GM12878 (cell line): Measurements from ENCODE around the gene SNX8. TPM values are rescaled to one million over a fixed set of nuclear protein-coding genes. Genes with fewer than 3 reads are reported as not detected.

Experiments used
- ATAC-seq: fragments of 200-7000 bp; cut with Tn5 transposase; 3 replicates; pipeline ENCODE4 v1.9.1; 2020; ENCODE audit warnings: mild to moderate bottlenecking, moderate library complexity
- BruUV-seq: library from RNA; stranded (reverse); fragments of 400-500 nt; replicated peaks from 2 replicates; lab custom pipeline; 2021; lab: Mats Ljungman, UMichigan
- CTCF ChIA-PET: fragments of 300-600 bp; sonication (Branson Sonifier 250); formaldehyde crosslinking; extraction: SDS; loops from one replicate; lab custom pipeline; 2021; ENCODE audit warnings: inconsistent platforms; lab: Yijun Ruan, JAX
- POLR2A ChIA-PET: fragments of 350-600 bp; formaldehyde crosslinking; extraction: SDS; loops from one replicate; lab custom pipeline; 2021; ENCODE audit warnings: inconsistent platforms; lab: Charles Lee
- RAD21 ChIA-PET: fragments of 300-600 bp; sonication (Branson Sonifier 250); formaldehyde crosslinking; loops from one replicate; lab custom pipeline; 2023; ENCODE audit warnings: antibody characterized with exemption; ENCODE audit not compliant: unreplicated experiment; lab: Charles Lee
- SMC1A ChIA-PET: fragments of 300-600 bp; sonication (Branson Sonifier 250); formaldehyde crosslinking; loops from one replicate; lab custom pipeline; 2023; ENCODE audit not compliant: unreplicated experiment, uncharacterized antibody; lab: Charles Lee
- DNase-seq: peaks from one replicate; pipeline ENCODE4 v3.0.0-alpha.2; 2011; ENCODE audit warnings: low read depth, low spot score
- FAIRE-seq: peaks from 3 replicates; lab custom pipeline; 2011; peaks lifted over from hg19 to GRCh38; lab: Jason Lieb, UNC
- H2AFZ ChIP-seq: 2 replicates; pipeline ENCODE4 v1.6.0; 2011; ENCODE audit warnings: low read depth, low read length, control low read depth; ENCODE audit not compliant: control insufficient read depth
- H3K27ac ChIP-seq: 2 replicates; pipeline ENCODE4 v1.5.1; 2011; ENCODE audit warnings: control low read depth; ENCODE audit not compliant: control insufficient read depth, insufficient read depth
- H3K27me3 ChIP-seq, 2 experiments: replicated peaks in 1 of 2; 2 replicates each; pipeline versions ENCODE4 v1.6.0 to v1.6.1; 2011; ENCODE audit warnings: low read length in 1 of 2; ENCODE audit not compliant: control insufficient read depth in 2 of 2, insufficient read depth in 2 of 2
- H3K36me3 ChIP-seq, 2 experiments: 2 replicates each; pipeline ENCODE4 v1.5.1; 2011; ENCODE audit warnings: low read length in 1 of 2; ENCODE audit not compliant: control insufficient read depth in 2 of 2, insufficient read depth in 2 of 2
- H3K4me1 ChIP-seq: 2 replicates; pipeline ENCODE4 v1.6.1; 2011; ENCODE audit warnings: mild to moderate bottlenecking, low read length, moderate library complexity, mixed read lengths; ENCODE audit not compliant: control insufficient read depth, insufficient read depth
- H3K4me2 ChIP-seq: 2 replicates; pipeline ENCODE4 v1.6.0; 2011; ENCODE audit warnings: control low read depth; ENCODE audit not compliant: control insufficient read depth, insufficient read depth
- H3K4me3 ChIP-seq: fragments of 200-600 bp; sonication (generic); 2 replicates; pipeline ENCODE4 v1.5.1; 2016
- H3K79me2 ChIP-seq: 2 replicates; pipeline ENCODE4 v1.6.0; 2011; ENCODE audit warnings: low read length; ENCODE audit not compliant: control insufficient read depth, insufficient read depth
- H3K9ac ChIP-seq: 2 replicates; pipeline ENCODE4 v1.8.0; 2011; ENCODE audit warnings: low read length, control low read depth, mixed read lengths; ENCODE audit not compliant: control insufficient read depth, insufficient read depth
- H3K9me3 ChIP-seq: replicated peaks from 3 replicates; pipeline ENCODE4 v1.5.1; 2011; ENCODE audit warnings: mild to moderate bottlenecking, low read length; ENCODE audit not compliant: control insufficient read depth, insufficient read depth
- H4K20me1 ChIP-seq: 2 replicates; pipeline ENCODE4 v1.6.0; 2011; ENCODE audit not compliant: control insufficient read depth, insufficient read depth
- DPF2 ChIP-seq: fragments of 450-650 bp; IDR thresholded peaks from 2 replicates; pipeline ENCODE4 v1.6.1; 2017; ENCODE audit warnings: mild to moderate bottlenecking
- EZH2 ChIP-seq: IDR thresholded peaks from 2 replicates; pipeline ENCODE4 v1.6.1; 2012; ENCODE audit warnings: low read depth, mild to moderate bottlenecking, control low read depth, inconsistent platforms, low read length, borderline replicate concordance; ENCODE audit not compliant: control insufficient read depth
- FOXM1 ChIP-seq: IDR thresholded peaks from 2 replicates; pipeline ENCODE4 v1.6.1; 2012; ENCODE audit warnings: low read depth, mild to moderate bottlenecking, inconsistent platforms, low read length, moderate library complexity
- JUNB ChIP-seq: IDR thresholded peaks from 2 replicates; pipeline ENCODE4 v1.6.1; 2016; ENCODE audit warnings: antibody characterized with exemption, mild to moderate bottlenecking
- MEF2A ChIP-seq: IDR thresholded peaks from 2 replicates; pipeline ENCODE4 v1.6.1; 2011; ENCODE audit warnings: low read depth, mild to moderate bottlenecking, low read length, moderate library complexity; ENCODE audit not compliant: insufficient read depth
- MEF2B ChIP-seq: fragments of 450-650 bp; IDR thresholded peaks from 2 replicates; pipeline ENCODE4 v1.6.1; 2018; ENCODE audit warnings: mild to moderate bottlenecking, moderate library complexity; ENCODE audit not compliant: partially characterized antibody, poor library complexity, severe bottlenecking
- PAX8 ChIP-seq: fragments of 450-650 bp; IDR thresholded peaks from 2 replicates; pipeline ENCODE4 v1.6.1; 2017; ENCODE audit warnings: mild to moderate bottlenecking, moderate library complexity
- RAD21 ChIP-seq: IDR thresholded peaks from 2 replicates; pipeline ENCODE4 v1.6.1; 2011; ENCODE audit warnings: mild to moderate bottlenecking, low read depth, low read length, moderate library complexity; ENCODE audit not compliant: insufficient read depth
- RFX5 ChIP-seq: IDR thresholded peaks from 2 replicates; pipeline ENCODE4 v1.6.1; 2011; ENCODE audit warnings: low read depth, low read length, improper control_type of control experiment
- RUNX3 ChIP-seq: IDR thresholded peaks from 2 replicates; pipeline ENCODE4 v1.6.1; 2012; ENCODE audit warnings: low read length, inconsistent platforms
- SUZ12 ChIP-seq: fragments of 200-600 bp; sonication (generic); IDR thresholded peaks from one replicate; pipeline ENCODE4 v1.6.1; 2018; ENCODE audit warnings: antibody characterized with exemption, mild to moderate bottlenecking; ENCODE audit not compliant: unreplicated experiment
- TBL1XR1 ChIP-seq: IDR thresholded peaks from 2 replicates; pipeline ENCODE4 v1.6.1; 2012; ENCODE audit warnings: low read depth, low read length, improper control_type of control experiment
- WRNIP1 ChIP-seq: IDR thresholded peaks from 2 replicates; pipeline ENCODE4 v1.6.1; 2011; ENCODE audit warnings: low read depth, low read length, improper control_type of control experiment, borderline replicate concordance
- YBX1 ChIP-seq: fragments of 450-650 bp; IDR thresholded peaks from 2 replicates; pipeline ENCODE4 v1.6.1; 2016; ENCODE audit warnings: antibody characterized with exemption
- WGBS: methylation state at CpG from one replicate; pipeline ENCODE4 v1.1.6; 2016; ENCODE audit warnings: low lambda C conversion rate; ENCODE audit not compliant: insufficient replicate concordance, insufficient coverage; ENCODE audit errors: missing lambda C conversion rate; 5-methylcytosine and 5-hydroxymethylcytosine counted together
- in situ Hi-C: fragments of 300-500 bp; cut with MboI; formaldehyde crosslinking; loops from 9 replicates; pipeline ENCODE4 v1.14.3; 2018; ENCODE audit warnings: mixed read lengths
- intact Hi-C: fragments of 100-400 bp; cut with micrococcal nuclease; formaldehyde crosslinking; loops from one replicate; pipeline ENCODE4 v1.14.2; 2022; ENCODE audit not compliant: unreplicated experiment
- polyA plus RNA-seq, 11 experiments: library from polyadenylated mRNA; depleted of rRNA in 4 of 11; unstranded in 6 of 11; stranded (reverse) in 5 of 11; fragments of >200 nt; fragmentation: Nextera tagmentation in 4 of 11; fragmentation: Illumina TruSeq in 1 of 11; extraction: Ambion mirVana in 4 of 11; extraction: Trizol in 1 of 11; gene quantifications; 1 replicate in 1 of 11; 2 replicates in 10 of 11; pipeline versions ENCODE4 v1.2.1 to v1.2.3, GENCODE V29; 2011 to 2016; ENCODE audit warnings: inconsistent platforms in 2 of 11, missing spikeins in 2 of 11, low read depth in 1 of 11
- total RNA-seq, 4 experiments: library from RNA; depleted of rRNA in 3 of 4; stranded (reverse); fragments of >200 nt in 3 of 4; fragmentation: Illumina TruSeq in 1 of 4; extraction: Trizol in 1 of 4; gene quantifications; 2 replicates each; pipeline versions ENCODE4 v1.2.1 to v1.2.3, GENCODE V29; 2013 to 2021
- TF ChIP-seq, protein P1 (sequence below): fragments of 450-650 bp; IDR thresholded peaks from 2 replicates; pipeline ENCODE4 v1.6.1; 2016; ENCODE audit warnings: mild to moderate bottlenecking
- TF ChIP-seq, protein P2 (sequence below): fragments of 450-650 bp; IDR thresholded peaks from 2 replicates; pipeline ENCODE4 v1.6.1; 2017; ENCODE audit warnings: borderline replicate concordance
- TF ChIP-seq, protein P3 (sequence below): fragments of 450-650 bp; IDR thresholded peaks from 2 replicates; pipeline ENCODE4 v1.6.1; 2017; ENCODE audit warnings: mild to moderate bottlenecking, moderate library complexity
- TF ChIP-seq, protein P4 (sequence below): IDR thresholded peaks from 2 replicates; pipeline ENCODE4 v1.6.1; 2012; ENCODE audit warnings: low read depth, low read length, improper control_type of control experiment

SNX8 gene
- total and polyA plus RNA-seq, 10 of the 15 experiments (the other 5 are each of a cell fraction or from before 2014, with no cell fraction given): 6.4 to 210 (median 97.6) TPM

DNA sequence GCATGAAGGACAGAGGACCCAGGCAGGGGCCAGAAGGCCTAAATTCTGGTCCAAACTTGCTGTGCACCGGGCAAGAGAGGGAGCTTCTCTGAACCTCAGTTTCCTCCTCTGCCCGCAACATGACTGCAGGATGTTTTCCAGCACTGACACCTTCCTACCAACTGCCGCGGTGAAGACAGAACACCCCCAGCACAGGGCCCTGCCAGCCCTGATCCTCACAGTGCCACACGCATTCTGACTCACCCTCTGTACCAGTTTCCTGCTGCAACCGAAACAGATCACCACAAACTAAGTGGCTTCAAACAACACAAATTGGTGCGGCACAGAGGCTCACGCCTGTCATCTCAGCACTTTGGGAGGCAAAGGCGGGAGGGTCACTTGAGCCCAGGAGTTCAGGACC lies 99.6 kb downstream of the SNX8 start:
- intact Hi-C loops: no loop called here
- no peaks in the 10 kb centered on the region for H3K27me3 ChIP-seq
- CTCF ChIA-PET: no interaction called here
- H3K4me2 ChIP-seq: no peak overlapping the region
- no peaks in the 10 kb centered on the region for H3K9me3 ChIP-seq
- in situ Hi-C loops: loop anchor here (5.0 to 10.0 kb wide), 2 partner anchors 550 to 642 kb away; partner anchors contain the start of gene PSMG3
- RAD21 ChIA-PET: no interaction called here
- ATAC-seq (no peak), FAIRE-seq (no peak), DNase-seq (no peak)
- POLR2A ChIA-PET: no interaction called here
- no peak overlapping the region for H3K9ac ChIP-seq
- no peaks in the 10 kb centered on the region for H3K79me2 ChIP-seq
- TF ChIP-seq RUNX3 (no peak), MEF2A (no peak), RAD21 (no peak), PAX8 (no peak), YBX1 (no peak), TBL1XR1 (no peak), EZH2 (no peak), SUZ12 (no peak), WRNIP1 (no peak), JUNB (no peak), FOXM1 (no peak), DPF2 (no peak), MEF2B (no peak), RFX5 (no peak)
- TF ChIP-seq, protein P1, sequence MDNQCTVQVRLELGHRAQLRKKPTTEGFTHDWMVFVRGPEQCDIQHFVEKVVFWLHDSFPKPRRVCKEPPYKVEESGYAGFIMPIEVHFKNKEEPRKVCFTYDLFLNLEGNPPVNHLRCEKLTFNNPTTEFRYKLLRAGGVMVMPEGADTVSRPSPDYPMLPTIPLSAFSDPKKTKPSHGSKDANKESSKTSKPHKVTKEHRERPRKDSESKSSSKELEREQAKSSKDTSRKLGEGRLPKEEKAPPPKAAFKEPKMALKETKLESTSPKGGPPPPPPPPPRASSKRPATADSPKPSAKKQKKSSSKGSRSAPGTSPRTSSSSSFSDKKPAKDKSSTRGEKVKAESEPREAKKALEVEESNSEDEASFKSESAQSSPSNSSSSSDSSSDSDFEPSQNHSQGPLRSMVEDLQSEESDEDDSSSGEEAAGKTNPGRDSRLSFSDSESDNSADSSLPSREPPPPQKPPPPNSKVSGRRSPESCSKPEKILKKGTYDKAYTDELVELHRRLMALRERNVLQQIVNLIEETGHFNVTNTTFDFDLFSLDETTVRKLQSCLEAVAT: no peak
- TF ChIP-seq, protein P2, sequence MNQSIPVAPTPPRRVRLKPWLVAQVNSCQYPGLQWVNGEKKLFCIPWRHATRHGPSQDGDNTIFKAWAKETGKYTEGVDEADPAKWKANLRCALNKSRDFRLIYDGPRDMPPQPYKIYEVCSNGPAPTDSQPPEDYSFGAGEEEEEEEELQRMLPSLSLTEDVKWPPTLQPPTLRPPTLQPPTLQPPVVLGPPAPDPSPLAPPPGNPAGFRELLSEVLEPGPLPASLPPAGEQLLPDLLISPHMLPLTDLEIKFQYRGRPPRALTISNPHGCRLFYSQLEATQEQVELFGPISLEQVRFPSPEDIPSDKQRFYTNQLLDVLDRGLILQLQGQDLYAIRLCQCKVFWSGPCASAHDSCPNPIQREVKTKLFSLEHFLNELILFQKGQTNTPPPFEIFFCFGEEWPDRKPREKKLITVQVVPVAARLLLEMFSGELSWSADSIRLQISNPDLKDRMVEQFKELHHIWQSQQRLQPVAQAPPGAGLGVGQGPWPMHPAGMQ: no peak
- TF ChIP-seq, protein P3, sequence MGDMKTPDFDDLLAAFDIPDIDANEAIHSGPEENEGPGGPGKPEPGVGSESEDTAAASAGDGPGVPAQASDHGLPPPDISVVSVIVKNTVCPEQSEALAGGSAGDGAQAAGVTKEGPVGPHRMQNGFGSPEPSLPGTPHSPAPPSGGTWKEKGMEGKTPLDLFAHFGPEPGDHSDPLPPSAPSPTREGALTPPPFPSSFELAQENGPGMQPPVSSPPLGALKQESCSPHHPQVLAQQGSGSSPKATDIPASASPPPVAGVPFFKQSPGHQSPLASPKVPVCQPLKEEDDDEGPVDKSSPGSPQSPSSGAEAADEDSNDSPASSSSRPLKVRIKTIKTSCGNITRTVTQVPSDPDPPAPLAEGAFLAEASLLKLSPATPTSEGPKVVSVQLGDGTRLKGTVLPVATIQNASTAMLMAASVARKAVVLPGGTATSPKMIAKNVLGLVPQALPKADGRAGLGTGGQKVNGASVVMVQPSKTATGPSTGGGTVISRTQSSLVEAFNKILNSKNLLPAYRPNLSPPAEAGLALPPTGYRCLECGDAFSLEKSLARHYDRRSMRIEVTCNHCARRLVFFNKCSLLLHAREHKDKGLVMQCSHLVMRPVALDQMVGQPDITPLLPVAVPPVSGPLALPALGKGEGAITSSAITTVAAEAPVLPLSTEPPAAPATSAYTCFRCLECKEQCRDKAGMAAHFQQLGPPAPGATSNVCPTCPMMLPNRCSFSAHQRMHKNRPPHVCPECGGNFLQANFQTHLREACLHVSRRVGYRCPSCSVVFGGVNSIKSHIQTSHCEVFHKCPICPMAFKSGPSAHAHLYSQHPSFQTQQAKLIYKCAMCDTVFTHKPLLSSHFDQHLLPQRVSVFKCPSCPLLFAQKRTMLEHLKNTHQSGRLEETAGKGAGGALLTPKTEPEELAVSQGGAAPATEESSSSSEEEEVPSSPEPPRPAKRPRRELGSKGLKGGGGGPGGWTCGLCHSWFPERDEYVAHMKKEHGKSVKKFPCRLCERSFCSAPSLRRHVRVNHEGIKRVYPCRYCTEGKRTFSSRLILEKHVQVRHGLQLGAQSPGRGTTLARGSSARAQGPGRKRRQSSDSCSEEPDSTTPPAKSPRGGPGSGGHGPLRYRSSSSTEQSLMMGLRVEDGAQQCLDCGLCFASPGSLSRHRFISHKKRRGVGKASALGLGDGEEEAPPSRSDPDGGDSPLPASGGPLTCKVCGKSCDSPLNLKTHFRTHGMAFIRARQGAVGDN: no peak
- TF ChIP-seq, protein P4, sequence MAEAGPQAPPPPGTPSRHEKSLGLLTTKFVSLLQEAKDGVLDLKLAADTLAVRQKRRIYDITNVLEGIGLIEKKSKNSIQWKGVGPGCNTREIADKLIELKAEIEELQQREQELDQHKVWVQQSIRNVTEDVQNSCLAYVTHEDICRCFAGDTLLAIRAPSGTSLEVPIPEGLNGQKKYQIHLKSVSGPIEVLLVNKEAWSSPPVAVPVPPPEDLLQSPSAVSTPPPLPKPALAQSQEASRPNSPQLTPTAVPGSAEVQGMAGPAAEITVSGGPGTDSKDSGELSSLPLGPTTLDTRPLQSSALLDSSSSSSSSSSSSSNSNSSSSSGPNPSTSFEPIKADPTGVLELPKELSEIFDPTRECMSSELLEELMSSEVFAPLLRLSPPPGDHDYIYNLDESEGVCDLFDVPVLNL: no peak
- no TSS peak for BruUV-seq
- H3K4me1 ChIP-seq: peaks cover 5% of the 10 kb centered on the region
- no peak overlapping the region for H3K27ac ChIP-seq
- peaks cover 24 to 54% of the 10 kb centered on the region in 2 experiments; a peak in 3 of 4 replicates for H3K36me3 ChIP-seq
- no peak overlapping the region for H2AFZ ChIP-seq
- SMC1A ChIA-PET: no interaction called here
- no peak overlapping the region for H3K4me3 ChIP-seq
- 90% methylated on average over 9 of the region's 9 CpGs for WGBS
- no peaks in the 10 kb centered on the region for H4K20me1 ChIP-seq
